HG03196 (cell line): ENCODE measurements around the gene EMILIN2.

Experiments used
- ATAC-seq: cut with Tn5 transposase; IDR thresholded peaks from one replicate; pipeline ENCODE4 v1.9.1; 2021; ENCODE audit not compliant: unreplicated experiment

EMILIN2 gene

DNA sequence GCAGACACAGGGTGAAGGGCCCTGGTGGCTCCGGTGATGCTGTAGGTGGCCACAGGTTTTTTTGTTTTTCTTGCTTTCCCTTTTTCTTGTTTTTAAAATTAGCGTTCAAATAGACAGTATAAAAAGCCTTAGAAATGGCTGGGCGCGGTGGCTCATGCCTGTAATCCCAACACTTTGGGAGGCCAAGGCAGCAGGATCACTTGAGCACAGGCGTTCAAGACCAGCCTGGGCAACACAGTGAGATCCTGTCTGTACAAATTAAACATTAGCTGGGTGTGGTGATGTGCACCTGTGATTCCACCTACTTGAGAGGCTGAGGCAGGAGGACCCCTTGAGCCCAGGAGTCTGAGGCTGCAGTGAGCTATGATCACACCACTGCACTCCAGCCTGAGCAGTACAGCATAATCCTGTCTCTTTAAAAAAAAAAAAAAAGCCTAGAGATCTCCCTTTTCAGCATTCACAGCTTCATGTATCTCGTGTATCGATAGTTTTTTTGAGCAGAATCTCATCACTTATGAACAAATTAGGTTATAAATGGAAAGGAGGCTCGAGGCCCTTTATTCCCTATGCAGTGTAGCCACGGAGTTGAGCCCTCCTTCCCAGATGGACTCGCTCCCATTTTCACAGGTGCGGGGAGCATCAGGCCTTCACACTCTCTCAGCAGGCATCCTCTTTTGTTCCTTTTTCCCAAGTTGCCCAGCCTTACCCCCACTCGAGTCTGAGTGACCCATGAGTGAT is 50.8 kb downstream of the EMILIN2 start:
- ATAC-seq: no peak

DNA sequence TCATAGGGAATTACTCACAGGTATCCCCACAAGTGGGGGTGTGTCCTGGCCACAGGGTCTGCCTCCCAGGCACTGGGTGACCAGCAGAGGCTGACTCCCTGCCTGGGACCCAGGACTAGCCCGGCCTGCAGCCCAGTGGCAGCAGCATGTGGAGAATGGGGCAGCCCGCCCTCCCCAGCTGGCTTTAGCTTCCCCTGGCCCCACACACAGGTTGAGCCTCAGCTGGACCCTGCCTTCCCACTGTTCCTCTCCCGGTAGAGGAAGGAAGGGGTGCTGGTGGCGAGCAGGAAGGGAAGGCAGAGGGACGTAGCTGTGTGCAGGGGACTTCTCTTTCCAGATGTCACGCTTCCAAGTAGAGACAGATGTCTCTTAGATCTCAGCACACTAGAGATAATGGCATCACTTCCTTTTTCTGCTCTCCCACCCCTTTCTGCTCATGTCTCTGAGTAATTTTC is 51.4 kb downstream of the EMILIN2 start:
- no peak for ATAC-seq

DNA sequence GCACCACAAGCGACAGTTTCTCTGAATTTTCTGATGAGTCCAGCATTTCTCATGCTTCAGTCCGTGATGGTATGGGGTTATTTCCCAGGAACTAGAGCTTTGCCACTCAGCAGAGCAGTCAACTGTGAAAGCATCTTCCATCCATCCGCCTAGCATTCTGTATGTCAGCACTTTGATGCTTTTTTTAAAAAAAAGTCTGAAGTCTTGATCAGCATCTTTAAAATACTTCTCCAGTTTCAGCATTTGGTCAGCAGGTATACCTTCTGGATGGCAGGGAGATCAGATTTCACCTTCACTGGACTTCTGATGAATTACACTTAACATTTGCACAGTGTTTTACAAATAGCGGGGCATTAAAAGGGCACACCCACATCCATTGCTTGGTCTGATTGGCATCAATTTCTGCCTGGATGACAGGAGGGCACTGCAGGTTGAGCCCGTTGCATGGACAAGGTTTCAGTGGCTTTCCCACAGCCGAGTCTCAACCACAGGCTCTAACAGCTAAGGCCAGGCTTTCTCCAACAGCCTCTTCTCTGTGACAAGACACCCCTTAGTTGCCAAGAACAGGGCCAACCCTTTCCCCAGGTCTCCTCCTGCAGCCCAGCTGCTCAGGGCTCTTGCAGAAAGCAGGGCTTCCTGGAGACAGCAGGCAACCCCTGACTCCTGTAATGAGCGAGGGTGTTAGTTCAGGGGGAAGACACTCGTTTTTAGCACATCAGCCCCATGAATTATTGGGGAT is 54.0 kb downstream of the EMILIN2 start:
- no peak for ATAC-seq

DNA sequence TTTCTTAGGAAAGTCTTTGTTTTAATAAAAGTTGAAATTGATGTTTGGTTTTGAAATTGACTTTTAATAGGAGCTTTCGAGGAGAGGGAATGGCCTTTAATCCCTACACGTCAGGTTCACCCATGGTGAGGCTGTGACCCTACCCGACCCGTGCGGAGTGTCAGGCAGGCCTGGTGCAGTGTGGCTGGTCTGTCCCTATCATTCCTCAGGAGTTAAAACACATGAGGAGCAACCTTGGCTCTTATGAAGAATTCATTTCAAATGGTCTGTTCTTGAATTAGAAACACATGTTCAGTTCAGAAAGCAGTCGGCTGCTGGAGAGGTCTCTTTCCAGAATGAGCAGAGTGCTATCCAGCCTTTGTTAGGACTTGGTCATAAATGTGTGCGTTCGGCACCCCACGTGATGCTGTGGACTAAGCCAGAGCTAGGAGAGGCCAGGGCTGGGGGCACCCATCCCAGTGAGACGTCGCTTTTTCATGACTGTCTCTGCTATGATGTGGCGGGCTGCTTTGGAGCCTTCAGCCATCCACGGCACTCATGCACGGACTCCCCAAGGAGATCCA is 54.7 kb downstream of the EMILIN2 start:
- no peak for ATAC-seq

DNA sequence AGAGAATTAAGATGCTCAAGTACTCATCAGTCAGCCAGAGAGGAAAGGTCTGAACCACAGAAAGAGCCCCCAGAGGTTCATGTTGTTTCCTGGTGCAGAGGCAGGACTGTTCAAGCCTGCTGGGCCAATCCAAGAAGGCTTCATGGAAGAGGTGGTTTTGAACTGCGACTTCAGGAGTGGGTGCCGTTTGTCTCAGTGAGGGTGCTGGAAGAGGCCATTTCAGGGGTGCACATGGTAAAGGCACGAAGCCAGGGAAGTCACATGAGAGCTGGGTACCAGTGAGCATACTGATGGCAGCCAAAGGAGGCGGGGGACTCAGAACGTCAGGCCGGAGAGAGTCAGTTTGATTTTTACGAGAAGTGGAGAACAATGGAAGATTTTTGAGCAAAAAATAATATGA is 55.5 kb downstream of the EMILIN2 start:
- ATAC-seq: no peak

DNA sequence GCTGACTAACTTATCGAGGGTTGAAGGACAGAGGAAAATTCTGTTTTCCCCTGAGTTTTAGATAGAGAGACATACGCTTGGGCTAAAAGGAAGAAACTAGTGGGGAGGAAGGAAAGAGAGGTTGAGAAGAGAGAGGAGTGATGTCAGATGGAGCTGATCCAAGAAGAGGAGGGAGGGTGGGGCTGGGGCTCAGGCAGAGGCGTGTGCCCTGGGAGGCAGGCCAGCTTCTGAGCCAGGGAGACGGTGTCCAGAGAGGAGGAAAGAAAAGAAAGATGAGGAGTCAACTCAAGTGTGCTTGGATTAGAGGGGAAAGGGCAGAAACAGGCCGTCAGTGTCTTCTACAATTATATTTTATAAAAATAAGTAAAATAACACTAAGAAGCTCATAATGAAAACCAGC is 56.2 kb downstream of the EMILIN2 start:
- no peak for ATAC-seq

DNA sequence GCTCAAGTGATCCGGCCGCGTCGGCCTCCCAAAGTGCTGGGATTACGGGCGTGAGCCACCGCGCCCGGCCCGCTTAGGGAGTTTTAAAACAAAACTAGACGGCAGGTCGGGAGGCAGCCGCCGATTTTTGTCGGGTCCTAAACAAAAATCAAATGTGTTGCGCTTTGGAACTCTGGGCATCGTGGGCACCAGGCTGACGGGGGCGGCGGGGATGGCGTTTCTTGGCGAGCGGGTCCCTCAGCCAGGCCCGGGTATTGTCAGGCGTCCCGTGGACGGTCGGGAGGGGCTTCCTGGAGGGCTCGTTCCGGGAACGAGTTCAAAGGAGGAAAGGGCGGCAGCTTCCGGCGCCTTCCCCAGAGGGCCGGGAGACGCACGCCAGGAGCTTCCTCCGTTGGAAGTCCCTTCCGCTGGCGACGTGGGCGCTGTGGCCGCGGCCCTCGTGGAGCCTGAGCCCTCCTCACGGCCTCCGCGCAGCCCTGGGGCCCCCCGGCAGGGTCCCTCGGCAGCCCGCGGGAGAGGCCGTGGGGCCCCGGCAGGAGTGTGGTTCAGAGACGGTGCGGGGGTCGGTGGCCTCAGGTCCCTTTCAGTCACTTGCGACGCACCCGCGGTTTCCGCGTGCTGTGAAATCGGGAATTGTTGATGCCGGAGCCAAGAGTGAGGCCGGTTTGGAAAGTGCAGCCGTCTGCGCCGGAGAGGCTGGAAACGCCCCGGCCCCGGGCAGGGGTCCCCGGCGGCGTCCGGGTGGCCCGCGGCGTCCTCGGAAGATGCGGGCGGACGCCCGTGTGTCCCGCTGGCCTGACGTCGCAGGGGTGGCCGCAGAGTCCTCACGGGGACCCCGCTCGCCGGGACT is 59.3 kb downstream of the EMILIN2 start:
- peak; percentile 31 for ATAC-seq

DNA sequence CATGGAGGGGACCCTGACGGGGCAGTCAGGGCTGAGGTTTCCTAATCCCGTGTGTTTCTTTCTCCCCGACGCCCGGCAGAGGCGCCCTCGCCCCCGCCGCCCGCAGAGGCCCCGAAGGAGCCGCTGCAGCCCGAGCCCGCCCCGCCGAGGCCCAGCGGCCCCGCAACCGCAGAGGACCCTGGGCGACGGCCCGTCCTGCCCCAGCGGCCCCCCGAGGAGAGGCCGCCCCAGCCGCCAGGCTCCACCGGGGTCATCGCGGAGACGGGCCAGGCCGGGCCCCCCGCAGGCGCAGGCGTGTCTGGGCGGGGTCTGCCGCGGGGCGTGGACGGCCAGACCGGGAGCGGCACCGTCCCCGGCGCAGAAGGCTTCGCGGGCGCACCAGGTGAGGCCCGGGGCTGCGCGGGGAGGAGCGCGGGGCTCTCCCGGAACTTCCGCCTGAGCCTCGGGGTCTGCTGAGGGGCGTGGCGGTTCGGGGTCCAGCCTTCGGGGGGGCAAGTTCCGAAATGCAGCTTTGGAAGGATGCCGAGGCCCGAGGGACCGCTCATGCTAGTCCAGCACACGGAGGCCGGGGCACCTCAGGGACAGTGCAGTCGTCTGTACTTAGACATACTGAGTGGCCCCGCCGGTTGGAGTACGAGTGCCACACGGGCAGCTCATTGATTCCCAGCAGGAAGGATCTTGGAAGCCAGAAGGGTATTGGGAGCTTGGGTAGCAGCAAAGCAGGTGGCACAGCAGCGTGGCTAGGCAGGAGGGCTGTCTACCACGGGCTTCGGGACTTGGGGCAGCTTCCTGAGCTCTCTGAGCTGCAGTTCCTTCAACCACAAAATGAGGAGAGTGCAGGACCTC is 60.1 kb downstream of the EMILIN2 start:
- ATAC-seq: peak; percentile 41

DNA sequence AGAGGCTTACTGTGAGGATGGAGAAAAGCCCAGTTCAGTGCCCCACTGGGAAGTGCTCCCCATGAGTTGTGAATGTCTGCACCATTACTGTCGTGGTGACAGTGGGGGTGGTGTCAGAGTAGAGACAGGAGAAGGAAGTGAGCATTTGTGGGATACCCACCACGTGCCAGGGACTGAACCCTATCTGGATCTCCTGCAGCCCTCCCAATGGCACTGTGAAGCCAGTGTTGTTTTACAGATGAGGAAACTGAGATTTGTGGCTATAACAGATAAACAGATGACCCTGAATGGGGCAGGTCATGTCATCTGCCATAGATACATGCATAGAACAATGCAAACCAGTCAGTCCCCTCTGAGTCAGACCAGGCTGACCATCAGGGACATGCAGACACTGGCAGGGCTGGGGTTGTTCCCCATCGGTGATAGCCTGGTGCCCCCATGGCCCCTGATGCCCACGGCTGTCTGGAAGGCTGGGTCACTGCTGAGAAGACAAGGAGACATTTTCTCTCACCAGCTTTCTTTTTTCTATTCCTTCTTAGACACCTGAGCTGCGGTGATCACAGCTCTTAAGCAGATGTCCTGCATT is 60.8 kb downstream of the EMILIN2 start:
- no peak for ATAC-seq

DNA sequence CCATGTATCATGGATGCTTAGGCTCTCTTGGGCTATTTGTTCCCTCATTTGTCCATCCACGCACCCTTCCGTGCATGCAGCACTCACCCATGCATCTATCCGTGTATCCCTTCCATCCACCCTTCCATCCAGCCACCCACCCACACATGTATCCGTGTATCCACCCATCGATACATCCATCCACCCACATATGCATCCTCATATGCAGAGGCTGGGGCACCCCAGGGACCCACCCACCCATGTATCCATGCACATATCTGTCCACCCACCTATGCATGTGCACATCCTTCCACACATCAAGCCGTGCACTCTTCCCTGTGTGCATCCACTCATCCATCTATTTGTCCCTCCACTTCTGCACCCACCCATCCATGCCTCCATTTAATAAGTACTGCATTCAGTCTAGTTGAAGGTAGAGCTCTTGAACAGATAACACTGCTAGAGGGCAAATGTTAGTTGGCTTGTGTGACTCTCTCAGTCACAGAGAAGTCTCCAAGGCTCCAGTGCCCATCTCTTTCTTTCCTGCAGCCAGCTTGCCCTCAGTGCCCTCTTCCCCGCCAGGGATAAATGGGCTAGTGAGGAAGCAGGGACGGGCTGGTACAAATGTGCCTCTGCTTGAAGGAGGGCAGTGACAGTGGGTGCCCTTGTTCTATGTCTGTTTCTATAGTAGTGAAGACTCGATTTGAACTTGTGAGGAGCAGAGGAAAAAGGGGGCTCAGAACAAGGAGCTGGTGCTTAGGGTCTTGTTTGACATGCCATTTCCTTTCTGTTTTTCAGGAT is 61.5 kb downstream of the EMILIN2 start:
- no peak for ATAC-seq

DNA sequence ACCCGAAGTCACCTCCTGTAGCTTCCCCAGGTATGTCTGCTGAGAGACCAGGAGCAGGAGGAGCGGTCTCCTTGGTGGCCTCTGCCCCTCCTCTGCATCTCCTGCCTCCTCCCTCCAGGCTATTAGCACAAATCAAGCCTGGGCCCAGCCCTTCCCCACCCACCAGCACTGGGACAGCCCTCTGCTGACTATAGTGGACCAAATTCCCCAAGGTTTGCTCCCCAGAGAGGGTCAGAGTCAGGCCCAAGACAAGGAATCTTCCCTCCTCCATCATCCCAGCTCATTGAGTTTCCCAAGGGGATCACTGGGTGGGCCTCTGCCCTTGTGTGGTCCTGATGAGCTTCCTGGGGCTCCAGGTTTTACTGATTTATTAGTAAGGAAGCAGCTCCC is 62.1 kb downstream of the EMILIN2 start:
- no peak for ATAC-seq

DNA sequence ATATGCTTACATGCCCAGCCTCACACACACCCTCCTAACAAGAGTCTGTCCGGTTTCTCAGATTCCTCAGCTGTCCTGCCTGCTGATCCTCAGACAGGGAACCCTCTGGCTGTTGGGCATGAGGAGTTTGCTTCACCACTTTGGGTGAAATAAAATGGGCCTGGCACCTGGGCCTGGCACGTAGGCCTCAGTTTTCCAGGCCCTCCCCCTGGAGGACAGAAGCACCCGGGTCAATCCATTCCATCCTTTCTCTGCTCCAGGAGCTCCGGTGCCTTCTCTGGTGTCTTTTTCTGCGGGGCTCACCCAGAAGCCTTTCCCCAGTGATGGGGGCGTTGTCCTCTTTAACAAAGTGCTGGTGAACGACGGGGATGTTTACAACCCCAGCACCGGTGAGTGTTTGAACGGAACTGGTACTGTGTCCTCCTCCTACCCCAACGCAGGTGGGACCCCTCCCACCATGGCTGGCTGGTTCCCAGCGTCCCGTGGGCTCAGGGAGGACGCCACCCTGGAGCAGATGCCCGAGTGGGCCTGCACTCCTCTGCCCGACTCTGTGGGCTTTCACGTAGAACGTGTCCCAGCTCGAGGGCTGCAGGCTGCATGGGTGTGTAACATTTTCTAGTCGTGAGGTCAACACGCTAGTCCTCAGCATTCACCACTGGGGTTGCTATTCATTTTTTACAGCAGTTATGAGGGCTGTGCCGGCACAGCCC is 62.8 kb downstream of the EMILIN2 start:
- ATAC-seq: no peak

DNA sequence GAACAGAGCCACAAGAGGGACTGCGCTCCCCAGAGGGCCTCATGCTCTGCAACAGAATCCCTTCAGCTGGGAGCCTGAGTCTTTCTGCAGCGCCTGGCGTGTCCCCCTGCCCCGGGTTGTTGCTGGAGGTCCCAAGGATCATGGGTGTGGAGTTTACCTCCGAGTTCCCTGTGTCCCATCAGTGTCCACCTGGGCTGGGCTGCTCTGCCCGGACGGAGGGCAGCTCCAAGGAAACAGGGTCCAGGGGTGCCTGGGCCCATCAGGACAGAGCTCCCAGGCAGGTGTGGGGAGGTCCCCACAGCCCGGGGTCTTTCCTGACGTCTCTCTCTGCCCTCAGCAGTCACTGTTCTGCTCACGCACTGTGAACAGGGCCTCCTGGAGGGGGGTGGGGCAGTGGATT is 63.5 kb downstream of the EMILIN2 start:
- ATAC-seq: no peak

DNA sequence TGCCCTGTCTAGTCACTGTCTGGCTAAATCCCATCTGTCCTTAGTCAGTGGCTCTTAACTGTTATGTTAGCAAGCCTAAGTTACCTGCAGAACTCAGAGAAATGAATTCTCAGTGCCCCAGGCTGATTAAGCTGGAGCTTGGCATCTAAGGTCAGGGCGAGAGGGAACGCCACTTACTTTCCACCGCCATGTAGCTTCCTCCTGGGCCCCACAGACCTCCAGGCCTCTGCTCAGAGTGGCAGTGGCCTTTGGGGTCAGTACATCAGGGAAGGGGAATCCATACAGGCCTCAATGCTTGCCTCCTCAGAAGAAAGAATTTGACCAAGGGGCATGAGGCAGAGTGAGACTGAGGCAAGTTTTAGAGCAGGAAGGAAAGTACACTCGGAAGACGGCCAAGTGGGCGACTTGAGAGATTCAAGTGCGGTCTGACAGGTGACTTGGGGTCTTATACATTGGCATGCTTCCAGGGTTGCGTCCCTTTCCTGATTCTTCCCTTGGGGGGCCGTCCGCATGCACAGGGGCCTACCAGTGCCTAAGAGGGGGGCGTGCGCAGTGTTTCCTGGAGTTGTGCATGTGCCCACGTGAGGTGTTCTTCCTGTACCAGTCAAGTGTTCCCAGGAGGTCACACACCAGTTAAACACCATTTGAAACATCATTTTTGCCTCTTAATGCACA is 64.1 kb downstream of the EMILIN2 start:
- ATAC-seq: no peak

DNA sequence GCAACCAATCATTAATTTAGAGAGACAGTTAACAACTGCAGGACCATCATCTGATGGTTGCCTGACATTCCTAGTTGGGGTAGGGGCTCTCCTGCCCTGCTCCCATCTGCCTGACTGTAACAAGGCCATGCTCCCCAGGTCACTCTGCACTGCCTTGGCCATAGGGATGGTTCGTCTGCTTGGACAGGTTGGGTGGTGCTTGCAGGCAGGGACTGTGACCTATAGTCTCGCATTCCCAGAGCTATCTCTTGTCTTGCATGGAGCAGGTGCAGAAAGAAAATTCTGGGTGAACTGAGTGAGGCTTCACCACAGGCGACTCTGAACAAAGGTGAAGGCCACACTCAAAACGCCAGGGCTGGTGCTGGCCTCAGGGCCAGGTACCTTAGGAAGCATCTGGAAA is 64.7 kb downstream of the EMILIN2 start:
- no peak for ATAC-seq

DNA sequence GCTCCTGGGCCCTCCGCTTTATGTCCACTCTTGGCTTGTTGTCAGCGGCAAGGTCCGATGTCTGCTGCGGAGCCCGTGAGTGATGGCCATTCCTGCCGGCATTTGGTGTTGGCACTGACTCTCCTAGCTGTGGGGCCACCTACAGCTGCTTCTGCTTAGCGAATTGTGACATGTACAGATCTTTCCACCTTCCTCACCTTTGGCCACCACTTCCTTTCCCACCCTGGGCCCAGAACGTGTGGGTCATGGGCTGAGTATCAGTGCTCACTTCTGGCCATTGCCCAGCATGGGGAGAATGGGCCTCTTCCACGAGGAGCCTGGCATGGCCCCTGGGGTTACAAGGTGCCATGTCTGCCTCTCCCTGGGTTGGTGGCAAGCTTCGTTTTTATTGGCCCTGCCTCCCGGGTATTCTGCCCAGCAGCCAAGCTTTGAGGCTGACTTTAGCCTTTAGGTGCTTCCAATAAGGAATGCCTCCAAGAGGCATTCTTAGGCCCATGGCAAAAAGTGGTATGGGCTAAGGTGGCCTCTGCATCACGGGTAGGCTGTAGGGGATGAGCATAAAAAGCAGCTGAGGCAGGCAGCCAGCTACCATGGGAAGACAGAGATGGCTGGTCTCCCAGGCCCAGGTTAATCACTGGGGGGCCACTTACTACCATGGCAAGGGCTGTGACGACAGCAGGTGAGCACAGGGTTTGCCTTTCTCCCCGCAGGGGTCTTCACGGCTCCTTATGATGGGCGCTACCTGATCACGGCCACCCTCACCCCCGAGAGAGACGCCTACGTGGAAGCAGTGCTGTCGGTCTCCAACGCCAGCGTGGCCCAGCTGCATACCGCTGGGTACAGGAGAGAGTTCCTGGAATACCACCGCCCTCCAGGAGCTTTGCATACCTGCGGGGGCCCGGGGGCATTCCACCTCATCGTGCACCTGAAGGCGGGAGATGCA is 65.8 kb downstream of the EMILIN2 start:
- ATAC-seq: no peak

DNA sequence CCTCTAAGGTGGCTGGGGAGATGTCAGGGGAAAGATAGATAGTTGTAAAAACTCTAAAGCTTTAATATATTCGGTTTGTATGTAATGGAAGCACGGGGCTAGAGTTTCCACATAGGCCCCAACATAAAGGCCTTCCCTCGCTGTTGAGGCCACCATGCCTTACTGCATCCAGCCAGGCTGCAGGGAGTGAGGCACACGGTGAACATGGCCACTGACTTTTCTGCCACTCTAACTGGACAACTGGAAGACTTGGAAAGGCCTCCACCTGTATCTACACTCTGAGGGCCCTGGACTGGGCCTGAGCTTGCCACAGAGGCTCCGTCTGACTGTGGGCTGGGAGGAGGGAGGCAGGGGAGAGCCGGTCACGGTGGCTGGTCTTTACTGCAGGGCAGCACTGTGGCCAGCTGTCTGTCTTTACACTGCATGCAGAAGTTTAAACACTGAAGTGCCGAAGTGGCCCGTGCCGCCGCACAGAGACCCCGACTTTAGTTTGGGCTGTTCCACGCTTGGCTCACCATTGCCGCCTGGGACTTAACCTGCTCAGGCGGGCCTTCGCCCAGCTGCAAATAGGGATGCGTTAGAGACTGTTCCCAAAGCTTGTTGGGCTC is 66.7 kb downstream of the EMILIN2 start:
- ATAC-seq: no peak
